Right hindlimb (tissue), 1 donor: ENCODE data around the gene TRIM40.
"Not testable (repeated sequence)": the region's sequence is repeated elsewhere in the genome, so short reads cannot be mapped to it uniquely, and the experiment has no call there.

Experiments used
- DNase-seq: peaks from one replicate; pipeline ENCODE4 v3.0.0-alpha.2; 2018

The TRIM40 gene

GRCh38 chr6:30165238-30165637, 29.3 kb downstream of the TRIM40 start:
- DNase-seq, result not testable (repeated sequence)

GRCh38 chr6:30167101-30167500, 31.2 kb downstream of the TRIM40 start:
- no peak for DNase-seq

GRCh38 chr6:30168741-30169140, 32.8 kb downstream of the TRIM40 start:
- DNase-seq, result no peak

- no peak for DNase-seq
These were observed 34.0 kb downstream of the TRIM40 start for GRCh38 chr6:30169658-30170614.

GRCh38 chr6:30171677-30172471, 35.9 kb downstream of the TRIM40 start:
- DNase-seq, result no peak

- no peak for DNase-seq
These were observed 36.7 kb downstream of the TRIM40 start for GRCh38 chr6:30172681-30173080.

GRCh38 chr6:30175765-30176164, 39.8 kb downstream of the TRIM40 start:
- DNase-seq, result no peak

- DNase-seq, result no peak
These were observed 42.9 kb downstream of the TRIM40 start for GRCh38 chr6:30178837-30179236.

GRCh38 chr6:30180145-30180544, 44.2 kb downstream of the TRIM40 start:
- DNase-seq, result no peak

GRCh38 chr6:30184417-30185031, 48.6 kb downstream of the TRIM40 start:
- DNase-seq, result no peak

GRCh38 chr6:30185846-30186484, 50.0 kb downstream of the TRIM40 start:
- DNase-seq, result no peak

GRCh38 chr6:30188541-30188940, 52.6 kb downstream of the TRIM40 start:
- no peak for DNase-seq

- no peak for DNase-seq
These were observed 56.1 kb downstream of the TRIM40 start for GRCh38 chr6:30192076-30192475.

- DNase-seq, result no peak
These were observed 59.1 kb downstream of the TRIM40 start for GRCh38 chr6:30194797-30195690.

GRCh38 chr6:30195951-30196350, 60.0 kb downstream of the TRIM40 start:
- no peak for DNase-seq

GRCh38 chr6:30196376-30196775, 60.4 kb downstream of the TRIM40 start:
- no peak for DNase-seq
